ENCODE results near the gene PKDREJ. TPM values are rescaled to one million over a fixed set of nuclear protein-coding genes. Genes with fewer than 3 reads are reported as not detected.

The PKDREJ gene
- total RNA-seq, 2 donors from 2014 or later: 0.04 TPM; not detected in 1

GRCh38 chr22:46260038-46260437, 3.1 kb downstream of the PKDREJ start:
- no peaks in the 10 kb centered on the region for H3K4me1 ChIP-seq (ENCODE audit: control insufficient read depth, insufficient read depth, low read length)
- 81% methylated on average over 4 to 6 of the region's 6 CpGs for WGBS, 2 experiments (ENCODE audit: insufficient coverage in 1 of 2, insufficient read length in 1 of 2)
- no peak overlapping the region for H3K27ac ChIP-seq (ENCODE audit: low read depth, low read length)
- no peak for TF ChIP-seq CTCF (conservative IDR thresholded peaks at IDR 0.05)
- DNase-seq: no peak
- no peak overlapping the region for H3K4me3 ChIP-seq (ENCODE audit: low read length)
- peaks cover 10% of the 10 kb centered on the region for H3K36me3 Mint-ChIP-seq (ENCODE audit: low read depth)
- H3K9ac ChIP-seq (ENCODE audit: extremely low read depth, low read length, poor library complexity, severe bottlenecking): no peak overlapping the region
- peaks cover 16% of the 10 kb centered on the region for H3K9me3 ChIP-seq (ENCODE audit: control insufficient read depth, low read length)
- peaks cover 74% of the 10 kb centered on the region for H3K27me3 ChIP-seq (ENCODE audit: control insufficient read depth, insufficient read depth, low read length, poor library complexity, severe bottlenecking)
- H3K27me3 Mint-ChIP-seq (ENCODE audit: insufficient read depth): peaks cover 81% of the 10 kb centered on the region
- no peaks in the 10 kb centered on the region for H3K36me3 ChIP-seq (ENCODE audit: control insufficient read depth, insufficient read depth, low read length)
- no peak overlapping the region for H3K27ac Mint-ChIP-seq
- no peaks in the 10 kb centered on the region for H3K4me1 Mint-ChIP-seq
- H3K4me3 Mint-ChIP-seq: no peak overlapping the region
- H3K9me3 Mint-ChIP-seq: peaks cover 30% of the 10 kb centered on the region

GRCh38 chr22:46259374-46259773, 3.8 kb downstream of the PKDREJ start:
- H3K9me3 Mint-ChIP-seq: peaks cover 23% of the 10 kb centered on the region
- Histone ChIP-seq H3K27me3 (ENCODE audit: control insufficient read depth, insufficient read depth, low read length, poor library complexity, severe bottlenecking) (peaks cover 74% of the 10 kb centered on the region), H3K4me1 (ENCODE audit: control insufficient read depth, insufficient read depth, low read length) (no peaks in the 10 kb centered on the region), H3K36me3 (ENCODE audit: control insufficient read depth, insufficient read depth, low read length) (no peaks in the 10 kb centered on the region), H3K9me3 (ENCODE audit: control insufficient read depth, low read length) (peaks cover 12% of the 10 kb centered on the region), H3K9ac (ENCODE audit: extremely low read depth, low read length, poor library complexity, severe bottlenecking) (no peak overlapping the region), H3K4me3 (ENCODE audit: low read length) (no peak overlapping the region), H3K27ac (ENCODE audit: low read depth, low read length) (no peak overlapping the region)
- no peak overlapping the region for H3K4me3 Mint-ChIP-seq
- no peak for DNase-seq
- 83 to 84% methylated on average over 12 of the region's 12 CpGs for WGBS, 2 experiments (ENCODE audit: insufficient coverage in 1 of 2, insufficient read length in 1 of 2)
- no peak for TF ChIP-seq CTCF (conservative IDR thresholded peaks at IDR 0.05)
- no peak overlapping the region for H3K27ac Mint-ChIP-seq
- H3K4me1 Mint-ChIP-seq: no peaks in the 10 kb centered on the region
- peaks cover 75% of the 10 kb centered on the region for H3K27me3 Mint-ChIP-seq (ENCODE audit: insufficient read depth)
- H3K36me3 Mint-ChIP-seq (ENCODE audit: low read depth): peaks cover 8% of the 10 kb centered on the region

GRCh38 chr22:46256358-46256958, 6.7 kb downstream of the PKDREJ start:
- no peak overlapping the region for H3K4me3 Mint-ChIP-seq
- H3K27me3 Mint-ChIP-seq (ENCODE audit: insufficient read depth): peaks cover 50% of the 10 kb centered on the region
- H3K27ac Mint-ChIP-seq: no peak overlapping the region
- peaks cover 49% of the 10 kb centered on the region for H3K27me3 ChIP-seq (ENCODE audit: control insufficient read depth, insufficient read depth, low read length, poor library complexity, severe bottlenecking)
- no peak for TF ChIP-seq CTCF (conservative IDR thresholded peaks at IDR 0.05)
- H3K9me3 ChIP-seq (ENCODE audit: control insufficient read depth, low read length): no peaks in the 10 kb centered on the region
- peaks cover 2% of the 10 kb centered on the region for H3K4me1 Mint-ChIP-seq
- H3K4me1 ChIP-seq (ENCODE audit: control insufficient read depth, insufficient read depth, low read length): no peaks in the 10 kb centered on the region
- peaks cover 1% of the 10 kb centered on the region for H3K9me3 Mint-ChIP-seq
- H3K36me3 ChIP-seq (ENCODE audit: control insufficient read depth, insufficient read depth, low read length): no peaks in the 10 kb centered on the region
- peaks cover 3% of the 10 kb centered on the region for H3K36me3 Mint-ChIP-seq (ENCODE audit: low read depth)
- H3K4me3 ChIP-seq (ENCODE audit: low read length): no peak overlapping the region
- H3K9ac ChIP-seq (ENCODE audit: extremely low read depth, low read length, poor library complexity, severe bottlenecking): no peak overlapping the region
- WGBS, 2 experiments (ENCODE audit: insufficient coverage in 1 of 2, insufficient read length in 1 of 2): 78 to 83% methylated on average over 8 of the region's 8 CpGs
- no peak for DNase-seq
- no peak overlapping the region for H3K27ac ChIP-seq (ENCODE audit: low read depth, low read length)
